GM18870 (cell line): ENCODE results near the gene LRRC4C.

Experiments
- ATAC-seq: cut with Tn5 transposase; IDR thresholded peaks from one replicate; pipeline ENCODE4 v1.9.1; 2021; ENCODE audit warnings: moderate library complexity; ENCODE audit not compliant: unreplicated experiment

LRRC4C gene

DNA sequence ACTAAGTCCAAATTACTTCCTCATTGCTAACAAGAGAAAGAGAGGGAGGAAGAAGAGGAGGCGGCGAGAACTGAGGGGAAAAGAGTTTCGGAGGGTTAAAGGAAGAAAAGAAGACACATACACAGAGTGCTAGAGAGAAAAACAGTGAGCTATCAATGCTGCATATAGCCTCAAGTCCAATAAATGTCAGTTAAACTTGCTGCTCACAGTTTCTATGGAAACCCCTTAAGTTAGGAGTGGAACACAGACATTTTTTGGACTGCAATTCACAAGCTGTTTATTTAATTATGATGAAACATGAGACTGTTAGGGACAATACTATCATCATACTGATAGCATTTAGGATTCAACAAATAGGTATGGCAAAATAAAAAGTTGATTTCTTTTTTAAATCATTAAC, 1320.4 kb downstream of the LRRC4C start:
- no peak for ATAC-seq

DNA sequence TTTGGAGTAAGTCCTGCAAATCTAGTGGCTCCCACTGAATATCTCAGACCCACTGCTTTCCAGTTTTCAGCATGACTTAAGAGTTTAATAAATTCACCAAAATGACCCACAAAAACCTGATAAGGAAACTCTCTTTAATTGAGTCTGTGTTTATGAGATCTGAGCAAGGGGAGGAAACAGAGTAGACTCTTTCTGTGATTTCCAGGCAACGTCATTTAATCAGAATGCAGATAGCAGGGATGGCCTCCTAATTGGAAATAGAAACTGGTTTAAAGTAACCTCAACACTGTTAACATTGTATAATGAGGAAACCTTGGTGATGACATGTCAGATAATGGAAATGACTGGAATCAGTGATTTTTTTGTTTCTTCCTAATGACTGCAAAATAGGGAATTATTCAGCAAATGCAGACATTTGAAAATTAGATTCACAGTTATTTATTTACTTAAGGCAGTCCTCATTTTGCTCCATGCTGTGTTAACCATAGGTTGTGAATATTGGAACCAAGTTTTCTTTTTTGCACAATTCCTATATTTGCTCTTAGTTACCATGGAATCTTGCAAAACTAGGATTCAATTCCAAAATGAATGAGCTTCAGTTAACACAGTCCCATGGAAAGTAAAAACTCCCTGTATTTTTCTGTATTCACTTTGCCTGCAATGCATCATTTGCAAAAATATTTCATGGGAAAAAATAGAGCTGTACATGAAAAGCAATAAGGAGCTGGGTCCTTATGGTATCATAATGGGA, 1324.5 kb downstream of the LRRC4C start:
- ATAC-seq: no peak

DNA sequence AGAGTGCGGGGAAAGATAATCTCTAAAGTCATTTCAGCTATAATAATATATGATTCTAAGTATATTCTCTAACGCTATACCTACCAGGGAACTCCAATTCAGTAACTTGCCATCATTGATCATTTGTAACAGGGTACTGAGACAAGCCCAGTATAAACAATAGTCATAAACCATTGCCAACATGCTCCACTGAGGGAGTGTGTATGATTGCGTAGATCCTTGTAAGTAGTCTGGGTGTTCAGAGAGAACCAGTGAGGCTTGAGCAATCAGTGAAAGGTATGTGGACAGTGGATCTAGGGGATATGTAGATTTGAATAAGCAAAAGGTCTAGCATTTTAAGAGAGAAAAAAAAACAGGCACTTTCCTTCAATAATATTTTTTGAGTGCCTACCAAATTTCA, 1326.0 kb downstream of the LRRC4C start:
- no peak for ATAC-seq

DNA sequence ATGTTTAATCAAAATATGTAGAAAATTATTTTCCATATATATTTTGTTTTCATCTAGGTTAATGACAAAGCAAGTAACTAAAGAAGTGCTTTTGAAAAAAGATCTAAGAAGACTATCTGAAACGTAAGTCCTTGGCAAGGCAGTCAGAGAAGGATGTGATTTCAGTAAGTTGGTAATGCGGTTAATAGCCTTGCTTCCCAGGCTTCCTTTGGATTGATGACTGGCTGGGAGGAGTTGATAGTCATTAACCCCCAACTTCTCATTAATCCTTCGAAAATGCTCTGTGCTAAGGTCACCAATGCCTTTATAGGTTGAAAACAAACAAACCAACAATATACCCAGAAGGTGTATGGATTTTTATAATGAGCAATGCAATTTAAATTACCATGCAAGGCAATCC, 1326.5 kb downstream of the LRRC4C start:
- ATAC-seq: no peak

GRCh38 chr11:40130427-40130826, 1329.0 kb downstream of the LRRC4C start:
- ATAC-seq: peak; percentile 71

DNA sequence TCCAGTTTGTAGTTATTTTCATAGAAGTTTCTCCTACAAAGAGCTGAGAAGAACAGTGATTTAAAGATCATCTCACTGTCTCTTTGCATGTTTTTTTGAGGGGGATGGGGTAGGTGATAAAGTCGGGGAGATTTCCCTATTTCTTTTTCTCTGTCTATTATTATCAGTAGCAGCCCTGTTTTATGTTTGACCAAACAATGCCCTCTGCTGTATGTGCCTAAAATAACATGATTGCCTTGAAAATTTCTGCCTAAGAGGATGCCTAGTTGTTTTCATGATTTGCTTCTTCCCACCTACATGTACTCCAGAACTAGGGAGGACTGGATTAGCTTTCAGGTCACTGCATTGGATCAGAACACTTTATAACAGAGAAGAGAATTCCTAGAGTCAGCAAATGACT, 1330.2 kb downstream of the LRRC4C start:
- no peak for ATAC-seq

GRCh38 chr11:40125054-40125453, 1334.4 kb downstream of the LRRC4C start:
- no peak for ATAC-seq

GRCh38 chr11:40119661-40120060, 1339.8 kb downstream of the LRRC4C start:
- ATAC-seq: no peak

DNA sequence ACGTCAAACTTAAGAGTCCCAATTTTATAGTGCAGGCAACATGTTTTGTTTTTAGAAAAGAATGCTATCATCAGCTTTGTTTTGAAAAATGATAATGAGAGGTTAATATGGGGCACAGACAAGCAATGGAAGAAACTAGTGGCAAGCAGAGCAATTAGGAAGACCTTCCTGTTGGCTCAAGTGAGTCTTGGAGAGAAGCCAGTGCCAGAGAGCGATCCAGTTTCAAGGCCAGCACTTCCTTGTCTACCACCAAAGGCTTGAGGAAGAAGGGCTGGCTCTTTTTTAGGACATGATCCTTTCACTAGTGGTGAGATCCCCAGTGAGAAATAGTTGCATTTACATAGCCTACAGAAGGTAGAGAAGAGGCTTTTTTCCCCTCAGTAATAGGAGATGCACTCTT, 1340.7 kb downstream of the LRRC4C start:
- ATAC-seq: no peak

GRCh38 chr11:40118026-40118425, 1341.4 kb downstream of the LRRC4C start:
- ATAC-seq: no peak

DNA sequence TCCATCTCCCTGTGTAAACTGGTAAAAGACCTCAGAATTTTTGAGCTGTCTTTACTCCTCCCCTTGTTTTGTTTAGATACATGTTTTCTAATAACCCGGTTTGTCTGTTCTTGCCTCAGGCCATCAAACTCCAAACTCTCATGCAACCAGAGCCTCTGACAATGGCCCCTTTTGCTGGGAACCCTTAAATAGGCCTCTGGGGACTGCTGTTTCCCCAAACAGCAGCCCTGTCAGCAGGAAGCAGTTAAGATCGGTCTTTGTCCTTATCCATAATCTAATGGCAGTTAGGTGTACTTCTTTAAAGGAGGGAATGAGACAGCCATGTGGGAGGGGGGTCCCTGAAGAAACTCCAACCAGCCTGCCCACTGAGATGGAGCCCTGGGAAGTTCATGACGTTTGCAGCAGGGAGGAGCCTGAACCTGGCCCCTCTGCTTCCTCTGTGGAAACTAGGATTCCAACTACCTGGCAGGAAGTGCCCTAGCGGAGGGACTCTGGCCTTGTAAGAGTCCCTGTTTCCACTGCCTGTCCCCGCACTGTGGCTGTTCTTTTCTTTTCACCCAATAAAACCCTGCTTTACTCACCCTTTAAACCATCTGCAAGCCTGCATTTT, 1354.4 kb downstream of the LRRC4C start:
- no peak for ATAC-seq

DNA sequence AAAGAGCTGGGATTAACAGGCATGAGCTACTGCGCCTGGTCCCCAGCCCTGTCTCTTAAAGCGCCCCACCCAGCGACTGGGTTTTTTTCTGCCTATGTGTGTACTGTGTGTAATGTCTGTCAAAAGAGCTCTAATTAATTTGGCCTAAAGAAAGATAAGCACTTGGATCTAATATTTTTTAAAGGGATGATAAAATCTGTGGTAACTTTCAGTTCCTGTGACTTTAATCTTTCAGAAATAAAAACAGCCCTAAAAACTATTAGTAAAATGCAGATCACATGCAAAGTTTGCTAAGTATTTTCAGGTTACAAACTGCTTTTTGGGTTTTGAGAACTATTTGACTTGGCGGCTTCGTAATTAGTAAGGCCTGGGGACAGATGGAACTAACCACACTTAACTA, 1358.7 kb downstream of the LRRC4C start:
- ATAC-seq: no peak

DNA sequence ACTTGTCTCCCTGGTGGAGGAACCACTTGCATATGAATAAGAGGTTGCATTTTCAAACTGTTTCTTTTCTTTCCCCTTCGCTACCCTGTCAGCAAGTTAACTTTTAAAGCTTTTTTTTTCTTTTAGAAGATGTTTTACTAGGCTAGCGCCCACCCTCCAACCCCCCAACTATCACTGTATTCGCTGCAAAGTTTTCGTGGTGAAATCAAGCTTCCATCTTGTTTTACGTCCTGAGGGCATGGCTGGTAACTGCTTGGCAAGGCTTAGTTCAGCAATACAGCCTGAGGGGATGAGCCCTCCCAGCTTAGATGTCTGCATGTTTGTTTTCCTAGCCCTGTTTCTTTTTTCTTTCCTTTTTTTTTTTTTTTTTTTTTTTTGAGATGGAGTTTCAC, 1359.3 kb downstream of the LRRC4C start:
- ATAC-seq: no peak

- ATAC-seq: no peak
Measured at GRCh38 chr11:40099426-40100161, 1359.9 kb downstream of the LRRC4C start.

- no peak for ATAC-seq
Measured at GRCh38 chr11:40095446-40095845, 1364.0 kb downstream of the LRRC4C start.

- no peak for ATAC-seq
Measured at GRCh38 chr11:40094954-40095353, 1364.5 kb downstream of the LRRC4C start.

DNA sequence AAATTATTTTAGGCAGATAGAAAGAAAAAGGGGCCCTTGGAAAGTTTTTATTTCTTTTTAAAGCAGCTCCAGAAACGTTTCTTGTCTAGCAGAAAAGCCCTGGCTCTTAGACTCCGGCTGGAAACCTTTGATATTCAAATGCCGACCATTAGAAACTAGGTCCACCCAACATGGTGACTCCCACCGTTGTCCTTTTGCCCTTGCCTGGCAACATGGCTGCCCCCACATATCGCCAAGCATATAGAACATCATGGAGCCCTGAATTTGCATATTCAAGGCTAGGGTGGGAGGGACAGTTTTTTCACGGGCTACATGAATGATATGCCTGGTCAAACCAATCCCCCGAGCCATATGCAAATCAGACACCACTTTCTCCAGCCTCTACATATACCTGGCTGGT, 1379.0 kb downstream of the LRRC4C start:
- ATAC-seq: no peak
